GM12878 (cell line): ENCODE data around the gene SH3D19. TPM values are rescaled to one million over a fixed set of nuclear protein-coding genes. Genes with fewer than 3 reads are reported as not detected.
"Not testable (repeated sequence)": the region's sequence is repeated elsewhere in the genome, so short reads cannot be mapped to it uniquely, and the experiment has no call there.

Source experiments
- ATAC-seq: fragments of 200-7000 bp; cut with Tn5 transposase; 3 replicates; pipeline ENCODE4 v1.9.1; 2020; ENCODE audit warnings: mild to moderate bottlenecking, moderate library complexity
- BruUV-seq: library from RNA; stranded (reverse); fragments of 400-500 nt; replicated peaks from 2 replicates; lab custom pipeline; 2021; lab: Mats Ljungman, UMichigan
- CTCF ChIA-PET: fragments of 300-600 bp; sonication (Branson Sonifier 250); formaldehyde crosslinking; extraction: SDS; loops from one replicate; lab custom pipeline; 2021; ENCODE audit warnings: inconsistent platforms; lab: Yijun Ruan, JAX
- POLR2A ChIA-PET: fragments of 350-600 bp; formaldehyde crosslinking; extraction: SDS; loops from one replicate; lab custom pipeline; 2021; ENCODE audit warnings: inconsistent platforms; lab: Charles Lee
- RAD21 ChIA-PET: fragments of 300-600 bp; sonication (Branson Sonifier 250); formaldehyde crosslinking; loops from one replicate; lab custom pipeline; 2023; ENCODE audit warnings: antibody characterized with exemption; ENCODE audit not compliant: unreplicated experiment; lab: Charles Lee
- SMC1A ChIA-PET: fragments of 300-600 bp; sonication (Branson Sonifier 250); formaldehyde crosslinking; loops from one replicate; lab custom pipeline; 2023; ENCODE audit not compliant: unreplicated experiment, uncharacterized antibody; lab: Charles Lee
- DNase-seq: peaks from one replicate; pipeline ENCODE4 v3.0.0-alpha.2; 2011; ENCODE audit warnings: low read depth, low spot score
- FAIRE-seq: peaks from 3 replicates; lab custom pipeline; 2011; peaks lifted over from hg19 to GRCh38; lab: Jason Lieb, UNC
- H2AFZ ChIP-seq: 2 replicates; pipeline ENCODE4 v1.6.0; 2011; ENCODE audit warnings: low read depth, low read length, control low read depth; ENCODE audit not compliant: control insufficient read depth
- H3K27ac ChIP-seq: 2 replicates; pipeline ENCODE4 v1.5.1; 2011; ENCODE audit warnings: control low read depth; ENCODE audit not compliant: control insufficient read depth, insufficient read depth
- H3K27me3 ChIP-seq, 2 experiments: replicated peaks in 1 of 2; 2 replicates each; pipeline versions ENCODE4 v1.6.0 to v1.6.1; 2011; ENCODE audit warnings: low read length in 1 of 2; ENCODE audit not compliant: control insufficient read depth in 2 of 2, insufficient read depth in 2 of 2
- H3K36me3 ChIP-seq, 2 experiments: 2 replicates each; pipeline ENCODE4 v1.5.1; 2011; ENCODE audit warnings: low read length in 1 of 2; ENCODE audit not compliant: control insufficient read depth in 2 of 2, insufficient read depth in 2 of 2
- H3K4me1 ChIP-seq: 2 replicates; pipeline ENCODE4 v1.6.1; 2011; ENCODE audit warnings: mild to moderate bottlenecking, low read length, moderate library complexity, mixed read lengths; ENCODE audit not compliant: control insufficient read depth, insufficient read depth
- H3K4me2 ChIP-seq: 2 replicates; pipeline ENCODE4 v1.6.0; 2011; ENCODE audit warnings: control low read depth; ENCODE audit not compliant: control insufficient read depth, insufficient read depth
- H3K4me3 ChIP-seq: fragments of 200-600 bp; sonication (generic); 2 replicates; pipeline ENCODE4 v1.5.1; 2016
- H3K79me2 ChIP-seq: 2 replicates; pipeline ENCODE4 v1.6.0; 2011; ENCODE audit warnings: low read length; ENCODE audit not compliant: control insufficient read depth, insufficient read depth
- H3K9ac ChIP-seq: 2 replicates; pipeline ENCODE4 v1.8.0; 2011; ENCODE audit warnings: low read length, control low read depth, mixed read lengths; ENCODE audit not compliant: control insufficient read depth, insufficient read depth
- H3K9me3 ChIP-seq: replicated peaks from 3 replicates; pipeline ENCODE4 v1.5.1; 2011; ENCODE audit warnings: mild to moderate bottlenecking, low read length; ENCODE audit not compliant: control insufficient read depth, insufficient read depth
- H4K20me1 ChIP-seq: 2 replicates; pipeline ENCODE4 v1.6.0; 2011; ENCODE audit not compliant: control insufficient read depth, insufficient read depth
- ASH2L ChIP-seq: fragments of 300-600, 200-600 bp; sonication (generic); IDR thresholded peaks from 2 replicates; pipeline ENCODE4 v1.6.1; 2017; ENCODE audit warnings: low read depth, mild to moderate bottlenecking, borderline replicate concordance
- EGR1 ChIP-seq, 2 experiments: IDR thresholded peaks; 1 replicate in 1 of 2; 2 replicates in 1 of 2; pipeline ENCODE4 v1.6.1; 2011 to 2012; ENCODE audit warnings: low read depth in 2 of 2, low read length in 2 of 2, borderline replicate concordance in 1 of 2, mild to moderate bottlenecking in 1 of 2, moderate library complexity in 1 of 2
- RCOR1 ChIP-seq: conservative IDR thresholded peaks from 2 replicates; pipeline ENCODE4 v1.6.1; 2012; ENCODE audit warnings: low read depth, low read length, improper control_type of control experiment
- WGBS: methylation state at CpG from one replicate; pipeline ENCODE4 v1.1.6; 2016; ENCODE audit warnings: low lambda C conversion rate; ENCODE audit not compliant: insufficient replicate concordance, insufficient coverage; ENCODE audit errors: missing lambda C conversion rate; 5-methylcytosine and 5-hydroxymethylcytosine counted together
- in situ Hi-C: fragments of 300-500 bp; cut with MboI; formaldehyde crosslinking; loops from 9 replicates; pipeline ENCODE4 v1.14.3; 2018; ENCODE audit warnings: mixed read lengths
- intact Hi-C: fragments of 100-400 bp; cut with micrococcal nuclease; formaldehyde crosslinking; loops from one replicate; pipeline ENCODE4 v1.14.2; 2022; ENCODE audit not compliant: unreplicated experiment
- polyA plus RNA-seq, 11 experiments: library from polyadenylated mRNA; depleted of rRNA in 4 of 11; unstranded in 6 of 11; stranded (reverse) in 5 of 11; fragments of >200 nt; fragmentation: Nextera tagmentation in 4 of 11; fragmentation: Illumina TruSeq in 1 of 11; extraction: Ambion mirVana in 4 of 11; extraction: Trizol in 1 of 11; gene quantifications; 1 replicate in 1 of 11; 2 replicates in 10 of 11; pipeline versions ENCODE4 v1.2.1 to v1.2.3, GENCODE V29; 2011 to 2016; ENCODE audit warnings: inconsistent platforms in 2 of 11, missing spikeins in 2 of 11, low read depth in 1 of 11
- total RNA-seq, 4 experiments: library from RNA; depleted of rRNA in 3 of 4; stranded (reverse); fragments of >200 nt in 3 of 4; fragmentation: Illumina TruSeq in 1 of 4; extraction: Trizol in 1 of 4; gene quantifications; 2 replicates each; pipeline versions ENCODE4 v1.2.1 to v1.2.3, GENCODE V29; 2013 to 2021
- TF ChIP-seq, protein P1 (sequence below): IDR thresholded peaks from 2 replicates; pipeline ENCODE4 v1.6.1; 2011; ENCODE audit warnings: low read depth, mild to moderate bottlenecking, low read length, moderate library complexity, borderline replicate concordance; ENCODE audit errors: extremely low read depth
- TF ChIP-seq, protein P2 (sequence below): fragments of 450-650 bp; formaldehyde crosslinking; IDR thresholded peaks from 2 replicates; pipeline ENCODE4 v1.4.0; 2022; ENCODE audit warnings: mild to moderate bottlenecking, moderate library complexity

SH3D19 gene
- total and polyA plus RNA-seq, 10 of the 15 experiments (the other 5 are each of a cell fraction or from before 2014, with no cell fraction given) = 0.03 to 6.9 (median 0.33) TPM; not detected in 3

DNA sequence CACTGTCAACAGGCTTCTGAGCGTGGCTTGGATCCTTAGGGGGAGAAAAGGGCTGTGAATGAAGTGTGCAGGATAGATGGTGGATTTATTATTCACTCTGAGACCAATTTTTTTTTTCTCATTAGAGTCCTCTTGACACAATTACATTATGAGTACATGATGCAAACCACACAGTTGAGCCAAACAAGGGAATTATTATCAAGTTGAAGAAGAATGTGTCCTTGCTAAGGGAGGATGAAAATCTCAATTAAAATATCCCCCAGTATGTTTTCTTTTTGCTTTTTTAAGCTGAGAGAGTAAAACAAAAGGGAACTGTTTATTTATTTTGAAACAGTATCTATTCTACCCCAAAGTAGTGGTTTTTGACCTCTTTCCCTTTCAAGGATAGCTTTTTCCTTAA, 185.6 kb downstream of the SH3D19 start (continued):
- TF ChIP-seq, protein P1, sequence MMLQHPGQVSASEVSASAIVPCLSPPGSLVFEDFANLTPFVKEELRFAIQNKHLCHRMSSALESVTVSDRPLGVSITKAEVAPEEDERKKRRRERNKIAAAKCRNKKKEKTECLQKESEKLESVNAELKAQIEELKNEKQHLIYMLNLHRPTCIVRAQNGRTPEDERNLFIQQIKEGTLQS = no peak

DNA sequence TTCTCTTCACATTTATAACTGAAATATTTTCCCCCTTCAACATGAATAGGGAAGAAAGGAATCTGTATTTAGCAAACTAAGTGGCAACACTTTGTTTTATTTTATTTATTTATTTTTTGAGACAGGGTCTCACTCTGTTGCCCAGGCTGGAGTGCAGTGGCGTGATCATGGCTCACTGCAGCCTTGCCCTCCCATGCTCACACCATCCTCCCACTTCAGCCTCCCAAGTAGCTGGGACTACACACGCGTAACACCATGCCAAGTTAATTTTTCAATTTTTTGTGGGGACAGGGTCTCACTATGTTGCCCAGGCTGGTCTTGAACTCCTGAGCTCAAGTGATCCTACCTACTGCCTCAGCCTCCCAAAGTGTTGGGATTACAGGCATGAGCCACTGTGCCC, 189.4 kb downstream of the SH3D19 start:
- ATAC-seq, H4K20me1 ChIP-seq, BruUV-seq, H3K4me3 ChIP-seq, H3K4me1 ChIP-seq, SMC1A ChIA-PET, DNase-seq, POLR2A ChIA-PET, H3K9ac ChIP-seq, H3K79me2 ChIP-seq, intact Hi-C loops, in situ Hi-C loops, H3K27me3 ChIP-seq, H3K27ac ChIP-seq, RAD21 ChIA-PET, H3K4me2 ChIP-seq, H3K9me3 ChIP-seq, FAIRE-seq, H3K36me3 ChIP-seq, H2AFZ ChIP-seq: not testable (repeated sequence)
- CTCF ChIA-PET = interaction anchor here (1.2 to 1.4 kb wide), 2 partner anchors 8 to 144 kb away, joined by 3 to 4 read pairs; no protein-coding TSS in a partner anchor
- 82% methylated on average over 3 of the region's 3 CpGs for WGBS

DNA sequence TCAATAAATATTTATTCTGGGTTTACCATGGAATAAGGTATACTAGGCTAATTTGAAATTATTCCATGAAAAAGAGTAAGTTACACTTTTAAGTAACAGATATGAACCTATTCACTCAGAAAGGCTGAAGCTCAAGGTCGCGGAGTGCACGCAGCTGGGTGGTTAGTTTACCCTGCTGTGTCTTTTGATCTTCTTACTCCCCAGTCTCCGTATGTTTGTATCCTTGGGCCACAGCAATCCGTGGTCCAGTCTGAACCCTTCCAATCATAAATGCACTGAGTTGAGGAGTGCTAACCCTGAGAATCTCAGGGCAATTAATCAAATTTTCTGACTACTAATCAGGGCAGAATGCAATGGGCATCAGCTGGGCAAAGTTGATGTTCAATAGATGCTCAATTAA, 192.1 kb downstream of the SH3D19 start:
- no peak for TF ChIP-seq EGR1 (IDR thresholded peaks at IDR 0.05; ENCODE audit: borderline replicate concordance in 1 of 2, low read depth in 2 of 2, low read length in 2 of 2)
- TF ChIP-seq RCOR1 = no peak
- no peak for TF ChIP-seq ASH2L
- TF ChIP-seq, protein P2, sequence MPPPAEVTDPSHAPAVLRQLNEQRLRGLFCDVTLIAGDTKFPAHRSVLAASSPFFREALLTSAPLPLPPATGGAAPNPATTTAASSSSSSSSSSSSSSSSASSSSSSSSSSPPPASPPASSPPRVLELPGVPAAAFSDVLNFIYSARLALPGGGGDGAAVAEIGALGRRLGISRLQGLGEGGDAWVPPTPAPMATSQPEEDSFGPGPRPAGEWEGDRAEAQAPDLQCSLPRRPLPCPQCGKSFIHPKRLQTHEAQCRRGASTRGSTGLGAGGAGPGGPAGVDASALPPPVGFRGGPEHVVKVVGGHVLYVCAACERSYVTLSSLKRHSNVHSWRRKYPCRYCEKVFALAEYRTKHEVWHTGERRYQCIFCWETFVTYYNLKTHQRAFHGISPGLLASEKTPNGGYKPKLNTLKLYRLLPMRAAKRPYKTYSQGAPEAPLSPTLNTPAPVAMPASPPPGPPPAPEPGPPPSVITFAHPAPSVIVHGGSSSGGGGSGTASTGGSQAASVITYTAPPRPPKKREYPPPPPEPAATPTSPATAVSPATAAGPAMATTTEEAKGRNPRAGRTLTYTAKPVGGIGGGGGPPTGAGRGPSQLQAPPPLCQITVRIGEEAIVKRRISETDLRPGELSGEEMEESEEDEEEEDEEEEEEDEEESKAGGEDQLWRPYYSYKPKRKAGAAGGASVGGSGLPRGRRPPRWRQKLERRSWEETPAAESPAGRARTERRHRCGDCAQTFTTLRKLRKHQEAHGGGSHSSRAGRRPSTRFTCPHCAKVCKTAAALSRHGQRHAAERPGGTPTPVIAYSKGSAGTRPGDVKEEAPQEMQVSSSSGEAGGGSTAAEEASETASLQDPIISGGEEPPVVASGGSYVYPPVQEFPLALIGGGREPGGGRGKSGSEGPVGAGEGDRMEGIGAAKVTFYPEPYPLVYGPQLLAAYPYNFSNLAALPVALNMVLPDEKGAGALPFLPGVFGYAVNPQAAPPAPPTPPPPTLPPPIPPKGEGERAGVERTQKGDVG = no peak
- TF ChIP-seq, all 136 proteins: peak for 0
- ATAC-seq (no peak), DNase-seq (no peak), FAIRE-seq (no peak)
- Histone ChIP-seq H3K9ac (no peak overlapping the region), H2AFZ (no peak overlapping the region), H3K9me3 (no peaks in the 10 kb centered on the region), H3K4me2 (no peak overlapping the region), H3K36me3 (no peaks in the 10 kb centered on the region), H4K20me1 (no peaks in the 10 kb centered on the region), H3K27me3 (no peaks in the 10 kb centered on the region), H3K27ac (no peak overlapping the region), H3K4me3 (no peak overlapping the region), H3K79me2 (no peaks in the 10 kb centered on the region), H3K4me1 (no peaks in the 10 kb centered on the region)
- ChIA-PET POLR2A (no interaction called here), RAD21 (no interaction called here), SMC1A (no interaction called here), CTCF (interaction anchor here (1.0 kb wide), 1 partner anchor 16 kb away, joined by 4 read pairs; no protein-coding TSS in a partner anchor)
- in situ Hi-C loops (no loop called here), intact Hi-C loops (no loop called here)
- WGBS = 68% methylated on average over 5 of the region's 5 CpGs
- no TSS peak for BruUV-seq
